ENCODE results near the gene APRT. TPM values are rescaled to one million over a fixed set of nuclear protein-coding genes. Genes with fewer than 3 reads are reported as not detected.

The APRT gene
- total and polyA plus RNA-seq, 2 donors = 122 to 198 TPM

- Histone ChIP-seq H3K9me3 (ENCODE audit: control insufficient read depth in 2 of 2, insufficient read depth in 1 of 2, low read length in 1 of 2) (no peaks in the 10 kb centered on the region), H3K36me3 (ENCODE audit: control insufficient read depth in 2 of 2, insufficient read depth in 2 of 2, low read length in 1 of 2) (peaks cover 9 to 11% of the 10 kb centered on the region in 2 donors), H3K27ac (ENCODE audit: low read depth in 1 of 2, low read length in 1 of 2) (no peak overlapping the region), H3K27me3 (ENCODE audit: control insufficient read depth in 2 of 2, insufficient read depth in 1 of 2, low read length in 1 of 2) (no peaks in the 10 kb centered on the region), H3K4me3 (ENCODE audit: low read length in 2 of 2) (no peak overlapping the region), H3K4me1 (ENCODE audit: control insufficient read depth in 2 of 2, insufficient read depth in 2 of 2, low read length in 2 of 2) (no peaks in the 10 kb centered on the region)
- no peak for DNase-seq (ENCODE audit: low read depth in 6 of 9, low spot score in 9 of 9)
- WGBS = 83% methylated on average over 11 of the region's 11 CpGs
Measured at GRCh38 chr16:88844419-88845036, 32.8 kb upstream of the APRT start.

- WGBS = 93% methylated on average over 20 of the region's 20 CpGs
- peaks cover 11 to 15% of the 10 kb centered on the region in 2 donors for H3K36me3 ChIP-seq (ENCODE audit: control insufficient read depth in 2 of 2, insufficient read depth in 2 of 2, low read length in 1 of 2)
Measured at GRCh38 chr16:88843256-88843655, 31.5 kb upstream of the APRT start.

GRCh38 chr16:88842806-88843205, 31.1 kb upstream of the APRT start:
- 98% methylated on average over 25 of the region's 25 CpGs for WGBS
- Histone ChIP-seq H3K9me3 (ENCODE audit: control insufficient read depth in 2 of 2, insufficient read depth in 1 of 2, low read length in 1 of 2) (no peaks in the 10 kb centered on the region), H3K36me3 (ENCODE audit: control insufficient read depth in 2 of 2, insufficient read depth in 2 of 2, low read length in 1 of 2) (peaks cover 11 to 15% of the 10 kb centered on the region in 2 donors), H3K27ac (ENCODE audit: low read depth in 1 of 2, low read length in 1 of 2) (no peak overlapping the region), H3K4me1 (ENCODE audit: control insufficient read depth in 2 of 2, insufficient read depth in 2 of 2, low read length in 2 of 2) (no peaks in the 10 kb centered on the region), H3K4me3 (ENCODE audit: low read length in 2 of 2) (no peak overlapping the region), H3K27me3 (ENCODE audit: control insufficient read depth in 2 of 2, insufficient read depth in 1 of 2, low read length in 1 of 2) (no peaks in the 10 kb centered on the region)
- no peak for DNase-seq (ENCODE audit: low read depth in 6 of 9, low spot score in 9 of 9)

More at GRCh38 chr16:88843256-88843655, 31.5 kb upstream of the APRT start:
- no peak for DNase-seq (ENCODE audit: low read depth in 6 of 9, low spot score in 9 of 9)
- no peak overlapping the region for H3K4me3 ChIP-seq (ENCODE audit: low read length in 2 of 2)
- H3K9me3 ChIP-seq (ENCODE audit: control insufficient read depth in 2 of 2, insufficient read depth in 1 of 2, low read length in 1 of 2) = no peaks in the 10 kb centered on the region
- H3K27ac ChIP-seq (ENCODE audit: low read depth in 1 of 2, low read length in 1 of 2) = no peak overlapping the region
- no peaks in the 10 kb centered on the region for H3K4me1 ChIP-seq (ENCODE audit: control insufficient read depth in 2 of 2, insufficient read depth in 2 of 2, low read length in 2 of 2)
- H3K27me3 ChIP-seq (ENCODE audit: control insufficient read depth in 2 of 2, insufficient read depth in 1 of 2, low read length in 1 of 2) = no peaks in the 10 kb centered on the region

- Histone ChIP-seq H3K4me1 (ENCODE audit: control insufficient read depth in 2 of 2, insufficient read depth in 2 of 2, low read length in 2 of 2) (no peaks in the 10 kb centered on the region), H3K9me3 (ENCODE audit: control insufficient read depth in 2 of 2, insufficient read depth in 1 of 2, low read length in 1 of 2) (no peaks in the 10 kb centered on the region), H3K36me3 (ENCODE audit: control insufficient read depth in 2 of 2, insufficient read depth in 2 of 2, low read length in 1 of 2) (peaks cover 11 to 15% of the 10 kb centered on the region in 2 donors), H3K27me3 (ENCODE audit: control insufficient read depth in 2 of 2, insufficient read depth in 1 of 2, low read length in 1 of 2) (no peaks in the 10 kb centered on the region), H3K27ac (ENCODE audit: low read depth in 1 of 2, low read length in 1 of 2) (no peak overlapping the region), H3K4me3 (ENCODE audit: low read length in 2 of 2) (no peak overlapping the region)
- 84% methylated on average over 15 of the region's 15 CpGs for WGBS
- DNase-seq (ENCODE audit: low read depth in 6 of 9, low spot score in 9 of 9) = no peak
Measured at GRCh38 chr16:88842308-88842756, 30.6 kb upstream of the APRT start.

GRCh38 chr16:88841521-88842307, 30.0 kb upstream of the APRT start:
- no peak for DNase-seq (ENCODE audit: low read depth in 6 of 9, low spot score in 9 of 9)
- Histone ChIP-seq H3K36me3 (ENCODE audit: control insufficient read depth in 2 of 2, insufficient read depth in 2 of 2, low read length in 1 of 2) (peaks cover 11 to 15% of the 10 kb centered on the region in 2 donors), H3K27me3 (ENCODE audit: control insufficient read depth in 2 of 2, insufficient read depth in 1 of 2, low read length in 1 of 2) (no peaks in the 10 kb centered on the region), H3K27ac (ENCODE audit: low read depth in 1 of 2, low read length in 1 of 2) (no peak overlapping the region), H3K4me3 (ENCODE audit: low read length in 2 of 2) (no peak overlapping the region), H3K9me3 (ENCODE audit: control insufficient read depth in 2 of 2, insufficient read depth in 1 of 2, low read length in 1 of 2) (no peaks in the 10 kb centered on the region), H3K4me1 (ENCODE audit: control insufficient read depth in 2 of 2, insufficient read depth in 2 of 2, low read length in 2 of 2) (no peaks in the 10 kb centered on the region)
- WGBS = 97% methylated on average over 40 of the region's 40 CpGs

- no peak for DNase-seq (ENCODE audit: low read depth in 6 of 9, low spot score in 9 of 9)
- Histone ChIP-seq H3K27me3 (ENCODE audit: control insufficient read depth in 2 of 2, insufficient read depth in 1 of 2, low read length in 1 of 2) (no peaks in the 10 kb centered on the region), H3K9me3 (ENCODE audit: control insufficient read depth in 2 of 2, insufficient read depth in 1 of 2, low read length in 1 of 2) (no peaks in the 10 kb centered on the region), H3K27ac (ENCODE audit: low read depth in 1 of 2, low read length in 1 of 2) (no peak overlapping the region), H3K4me3 (ENCODE audit: low read length in 2 of 2) (no peak overlapping the region), H3K36me3 (ENCODE audit: control insufficient read depth in 2 of 2, insufficient read depth in 2 of 2, low read length in 1 of 2) (peaks cover 11 to 15% of the 10 kb centered on the region in 2 donors), H3K4me1 (ENCODE audit: control insufficient read depth in 2 of 2, insufficient read depth in 2 of 2, low read length in 2 of 2) (no peaks in the 10 kb centered on the region)
- whole genome bisulfite sequencing = 97% methylated on average over 30 of the region's 30 CpGs
Measured at GRCh38 chr16:88840600-88841215, 29.0 kb upstream of the APRT start.

- no peaks in the 10 kb centered on the region for H3K4me1 ChIP-seq (ENCODE audit: control insufficient read depth in 2 of 2, insufficient read depth in 2 of 2, low read length in 2 of 2)
- no peaks in the 10 kb centered on the region for H3K9me3 ChIP-seq (ENCODE audit: control insufficient read depth in 2 of 2, insufficient read depth in 1 of 2, low read length in 1 of 2)
- no peaks in the 10 kb centered on the region for H3K27me3 ChIP-seq (ENCODE audit: control insufficient read depth in 2 of 2, insufficient read depth in 1 of 2, low read length in 1 of 2)
- H3K27ac ChIP-seq (ENCODE audit: low read depth in 1 of 2, low read length in 1 of 2) = no peak overlapping the region
- H3K36me3 ChIP-seq (ENCODE audit: control insufficient read depth in 2 of 2, insufficient read depth in 2 of 2, low read length in 1 of 2) = peaks cover 11 to 15% of the 10 kb centered on the region in 2 donors
- 97% methylated on average over 24 of the region's 24 CpGs for WGBS
- no peak overlapping the region for H3K4me3 ChIP-seq (ENCODE audit: low read length in 2 of 2)
- no peak for DNase-seq (ENCODE audit: low read depth in 6 of 9, low spot score in 9 of 9)
Measured at GRCh38 chr16:88839745-88840599, 28.2 kb upstream of the APRT start.

GRCh38 chr16:88839026-88839529, 27.4 kb upstream of the APRT start:
- no peak overlapping the region for H3K4me3 ChIP-seq (ENCODE audit: low read length in 2 of 2)
- no peaks in the 10 kb centered on the region for H3K27me3 ChIP-seq (ENCODE audit: control insufficient read depth in 2 of 2, insufficient read depth in 1 of 2, low read length in 1 of 2)
- peaks cover 11 to 15% of the 10 kb centered on the region in 2 donors for H3K36me3 ChIP-seq (ENCODE audit: control insufficient read depth in 2 of 2, insufficient read depth in 2 of 2, low read length in 1 of 2)
- no peaks in the 10 kb centered on the region for H3K9me3 ChIP-seq (ENCODE audit: control insufficient read depth in 2 of 2, insufficient read depth in 1 of 2, low read length in 1 of 2)
- H3K27ac ChIP-seq (ENCODE audit: low read depth in 1 of 2, low read length in 1 of 2) = no peak overlapping the region
- H3K4me1 ChIP-seq (ENCODE audit: control insufficient read depth in 2 of 2, insufficient read depth in 2 of 2, low read length in 2 of 2) = no peaks in the 10 kb centered on the region
- no peak for DNase-seq (ENCODE audit: low read depth in 6 of 9, low spot score in 9 of 9)
- WGBS = 95% methylated on average over 39 of the region's 39 CpGs

All from thymus (tissue), 11 donors.